GM12878 (cell line): ENCODE measurements around the gene USH1C. TPM values are rescaled to one million over a fixed set of nuclear protein-coding genes. Genes with fewer than 3 reads are reported as not detected.

Source experiments
- ATAC-seq: fragments of 200-7000 bp; cut with Tn5 transposase; 3 replicates; pipeline ENCODE4 v1.9.1; 2020; ENCODE audit warnings: mild to moderate bottlenecking, moderate library complexity
- BruUV-seq: library from RNA; stranded (reverse); fragments of 400-500 nt; replicated peaks from 2 replicates; lab custom pipeline; 2021; lab: Mats Ljungman, UMichigan
- CTCF ChIA-PET: fragments of 300-600 bp; sonication (Branson Sonifier 250); formaldehyde crosslinking; extraction: SDS; loops from one replicate; lab custom pipeline; 2021; ENCODE audit warnings: inconsistent platforms; lab: Yijun Ruan, JAX
- POLR2A ChIA-PET: fragments of 350-600 bp; formaldehyde crosslinking; extraction: SDS; loops from one replicate; lab custom pipeline; 2021; ENCODE audit warnings: inconsistent platforms; lab: Charles Lee
- RAD21 ChIA-PET: fragments of 300-600 bp; sonication (Branson Sonifier 250); formaldehyde crosslinking; loops from one replicate; lab custom pipeline; 2023; ENCODE audit warnings: antibody characterized with exemption; ENCODE audit not compliant: unreplicated experiment; lab: Charles Lee
- SMC1A ChIA-PET: fragments of 300-600 bp; sonication (Branson Sonifier 250); formaldehyde crosslinking; loops from one replicate; lab custom pipeline; 2023; ENCODE audit not compliant: unreplicated experiment, uncharacterized antibody; lab: Charles Lee
- DNase-seq: peaks from one replicate; pipeline ENCODE4 v3.0.0-alpha.2; 2011; ENCODE audit warnings: low read depth, low spot score
- FAIRE-seq: peaks from 3 replicates; lab custom pipeline; 2011; peaks lifted over from hg19 to GRCh38; lab: Jason Lieb, UNC
- H2AFZ ChIP-seq: 2 replicates; pipeline ENCODE4 v1.6.0; 2011; ENCODE audit warnings: low read depth, low read length, control low read depth; ENCODE audit not compliant: control insufficient read depth
- H3K27ac ChIP-seq: 2 replicates; pipeline ENCODE4 v1.5.1; 2011; ENCODE audit warnings: control low read depth; ENCODE audit not compliant: control insufficient read depth, insufficient read depth
- H3K27me3 ChIP-seq, 2 experiments: replicated peaks in 1 of 2; 2 replicates each; pipeline versions ENCODE4 v1.6.0 to v1.6.1; 2011; ENCODE audit warnings: low read length in 1 of 2; ENCODE audit not compliant: control insufficient read depth in 2 of 2, insufficient read depth in 2 of 2
- H3K36me3 ChIP-seq, 2 experiments: 2 replicates each; pipeline ENCODE4 v1.5.1; 2011; ENCODE audit warnings: low read length in 1 of 2; ENCODE audit not compliant: control insufficient read depth in 2 of 2, insufficient read depth in 2 of 2
- H3K4me1 ChIP-seq: 2 replicates; pipeline ENCODE4 v1.6.1; 2011; ENCODE audit warnings: mild to moderate bottlenecking, low read length, moderate library complexity, mixed read lengths; ENCODE audit not compliant: control insufficient read depth, insufficient read depth
- H3K4me2 ChIP-seq: 2 replicates; pipeline ENCODE4 v1.6.0; 2011; ENCODE audit warnings: control low read depth; ENCODE audit not compliant: control insufficient read depth, insufficient read depth
- H3K4me3 ChIP-seq: fragments of 200-600 bp; sonication (generic); 2 replicates; pipeline ENCODE4 v1.5.1; 2016
- H3K79me2 ChIP-seq: 2 replicates; pipeline ENCODE4 v1.6.0; 2011; ENCODE audit warnings: low read length; ENCODE audit not compliant: control insufficient read depth, insufficient read depth
- H3K9ac ChIP-seq: 2 replicates; pipeline ENCODE4 v1.8.0; 2011; ENCODE audit warnings: low read length, control low read depth, mixed read lengths; ENCODE audit not compliant: control insufficient read depth, insufficient read depth
- H3K9me3 ChIP-seq: replicated peaks from 3 replicates; pipeline ENCODE4 v1.5.1; 2011; ENCODE audit warnings: mild to moderate bottlenecking, low read length; ENCODE audit not compliant: control insufficient read depth, insufficient read depth
- H4K20me1 ChIP-seq: 2 replicates; pipeline ENCODE4 v1.6.0; 2011; ENCODE audit not compliant: control insufficient read depth, insufficient read depth
- ATF7 ChIP-seq: fragments of 450-650 bp; IDR thresholded peaks from 2 replicates; pipeline ENCODE4 v1.6.1; 2016; ENCODE audit warnings: low read depth, mild to moderate bottlenecking
- CEBPZ ChIP-seq: fragments of 150-350 bp; IDR thresholded peaks from 2 replicates; pipeline ENCODE4 v1.6.1; 2016; ENCODE audit warnings: low read depth, low read length
- E4F1 ChIP-seq: fragments of 450-650 bp; IDR thresholded peaks from 2 replicates; pipeline ENCODE4 v1.6.1; 2018; ENCODE audit warnings: borderline replicate concordance, mild to moderate bottlenecking; ENCODE audit not compliant: partially characterized antibody
- JUNB ChIP-seq: IDR thresholded peaks from 2 replicates; pipeline ENCODE4 v1.6.1; 2016; ENCODE audit warnings: antibody characterized with exemption, mild to moderate bottlenecking
- MEF2B ChIP-seq: fragments of 450-650 bp; IDR thresholded peaks from 2 replicates; pipeline ENCODE4 v1.6.1; 2018; ENCODE audit warnings: mild to moderate bottlenecking, moderate library complexity; ENCODE audit not compliant: partially characterized antibody, poor library complexity, severe bottlenecking
- MXI1 ChIP-seq: fragments of 150-350 bp; IDR thresholded peaks from 2 replicates; pipeline ENCODE4 v1.6.1; 2011; ENCODE audit warnings: low read depth, mild to moderate bottlenecking, inconsistent platforms, low read length, improper control_type of control experiment
- NKRF ChIP-seq: fragments of 450-650 bp; conservative IDR thresholded peaks from 2 replicates; pipeline ENCODE4 v1.6.1; 2017; ENCODE audit warnings: mild to moderate bottlenecking, moderate library complexity
- STAT3 ChIP-seq: IDR thresholded peaks from 2 replicates; pipeline ENCODE4 v1.6.1; 2011; ENCODE audit warnings: low read depth, low read length, improper control_type of control experiment
- SUZ12 ChIP-seq: fragments of 200-600 bp; sonication (generic); IDR thresholded peaks from one replicate; pipeline ENCODE4 v1.6.1; 2018; ENCODE audit warnings: antibody characterized with exemption, mild to moderate bottlenecking; ENCODE audit not compliant: unreplicated experiment
- YBX1 ChIP-seq: fragments of 450-650 bp; IDR thresholded peaks from 2 replicates; pipeline ENCODE4 v1.6.1; 2016; ENCODE audit warnings: antibody characterized with exemption
- ZNF217 ChIP-seq: fragments of 450-650 bp; IDR thresholded peaks from 2 replicates; pipeline ENCODE4 v1.6.1; 2017; ENCODE audit warnings: antibody characterized with exemption, mild to moderate bottlenecking
- WGBS: methylation state at CpG from one replicate; pipeline ENCODE4 v1.1.6; 2016; ENCODE audit warnings: low lambda C conversion rate; ENCODE audit not compliant: insufficient replicate concordance, insufficient coverage; ENCODE audit errors: missing lambda C conversion rate; 5-methylcytosine and 5-hydroxymethylcytosine counted together
- in situ Hi-C: fragments of 300-500 bp; cut with MboI; formaldehyde crosslinking; loops from 9 replicates; pipeline ENCODE4 v1.14.3; 2018; ENCODE audit warnings: mixed read lengths
- intact Hi-C: fragments of 100-400 bp; cut with micrococcal nuclease; formaldehyde crosslinking; loops from one replicate; pipeline ENCODE4 v1.14.2; 2022; ENCODE audit not compliant: unreplicated experiment
- polyA plus RNA-seq, 11 experiments: library from polyadenylated mRNA; depleted of rRNA in 4 of 11; unstranded in 6 of 11; stranded (reverse) in 5 of 11; fragments of >200 nt; fragmentation: Nextera tagmentation in 4 of 11; fragmentation: Illumina TruSeq in 1 of 11; extraction: Ambion mirVana in 4 of 11; extraction: Trizol in 1 of 11; gene quantifications; 1 replicate in 1 of 11; 2 replicates in 10 of 11; pipeline versions ENCODE4 v1.2.1 to v1.2.3, GENCODE V29; 2011 to 2016; ENCODE audit warnings: inconsistent platforms in 2 of 11, missing spikeins in 2 of 11, low read depth in 1 of 11
- total RNA-seq, 4 experiments: library from RNA; depleted of rRNA in 3 of 4; stranded (reverse); fragments of >200 nt in 3 of 4; fragmentation: Illumina TruSeq in 1 of 4; extraction: Trizol in 1 of 4; gene quantifications; 2 replicates each; pipeline versions ENCODE4 v1.2.1 to v1.2.3, GENCODE V29; 2013 to 2021

The USH1C gene
- total and polyA plus RNA-seq, 10 of the 15 experiments (the other 5 are each of a cell fraction or from before 2014, with no cell fraction given), result not detected

GRCh38 chr11:17459236-17459896, 84.8 kb downstream of the USH1C start:
- Histone ChIP-seq H3K9ac (no peak overlapping the region), H3K27me3 (peaks cover 2% of the 10 kb centered on the region in 2 experiments; a peak in 2 of 4 replicates), H3K4me1 (no peaks in the 10 kb centered on the region), H2AFZ (no peak overlapping the region)
- ChIA-PET POLR2A (no interaction called here), SMC1A (no interaction called here)
- BruUV-seq, result no TSS peak
- TF ChIP-seq NKRF, result no peak
- TF ChIP-seq MEF2B, result no peak
- no peak for TF ChIP-seq YBX1
- no peak for TF ChIP-seq ATF7
- TF ChIP-seq STAT3, result no peak
- TF ChIP-seq E4F1, result no peak
- no peak for TF ChIP-seq CEBPZ
- no peak for TF ChIP-seq MXI1
- TF ChIP-seq ZNF217, result no peak
- no peak for TF ChIP-seq SUZ12
- TF ChIP-seq JUNB, result no peak
- TF ChIP-seq, all 136 proteins: peak for 0
- Histone ChIP-seq H3K4me3 (no peak overlapping the region), H3K79me2 (no peaks in the 10 kb centered on the region), H3K36me3 (no peaks in the 10 kb centered on the region), H4K20me1 (no peaks in the 10 kb centered on the region), H3K4me2 (no peak overlapping the region), H3K27ac (no peak overlapping the region), H3K9me3 (no peaks in the 10 kb centered on the region)
- ChIA-PET RAD21 (no interaction called here), CTCF (interaction anchor here (0.6 kb wide), 1 partner anchor 1630 kb away, joined by 3 read pairs; no protein-coding TSS in a partner anchor)
- ATAC-seq (no peak), DNase-seq (no peak), FAIRE-seq (no peak)
- intact Hi-C loops, result no loop called here
- WGBS, result 24% methylated on average over 9 of the region's 9 CpGs
- in situ Hi-C loops, result no loop called here
